Mesendoderm (in vitro differentiated cells): ENCODE measurements around the gene PSEN2.
"Not testable (repeated sequence)": the region's sequence is repeated elsewhere in the genome, so short reads cannot be mapped to it uniquely, and the experiment has no call there.

Experiments
- DNase-seq: peaks from one replicate; pipeline ENCODE4 v3.0.0; 2013
- H2AK5ac ChIP-seq: 2 replicates; pipeline ENCODE4 v1.6.1; 2013; ENCODE audit warnings: low read length, inconsistent platforms
- H2BK120ac ChIP-seq: 2 replicates; pipeline ENCODE4 v1.6.1; 2013; ENCODE audit warnings: low read depth, mild to moderate bottlenecking, low read length, moderate library complexity, mixed read lengths
- H2BK15ac ChIP-seq: replicated peaks from 2 replicates; pipeline ENCODE4 v1.6.1; 2013; ENCODE audit warnings: low read depth, mild to moderate bottlenecking, moderate library complexity
- H2BK5ac ChIP-seq: 2 replicates; pipeline ENCODE4 v1.6.1; 2013; ENCODE audit warnings: low read length, inconsistent platforms
- H3K18ac ChIP-seq: 2 replicates; pipeline ENCODE4 v1.6.1; 2013; ENCODE audit warnings: mild to moderate bottlenecking, low read length, mixed read lengths
- H3K23ac ChIP-seq: one replicate; pipeline ENCODE4 v1.6.1; 2013; ENCODE audit warnings: low read length
- H3K27ac ChIP-seq: 2 replicates; pipeline ENCODE4 v1.5.1; 2013; ENCODE audit warnings: low read depth, mild to moderate bottlenecking, inconsistent platforms, low read length, moderate library complexity
- H3K27me3 ChIP-seq: 2 replicates; pipeline ENCODE4 v1.6.1; 2013; ENCODE audit warnings: low read length, control low read depth, mild to moderate bottlenecking, inconsistent platforms; ENCODE audit not compliant: insufficient read depth, poor library complexity
- H3K36me3 ChIP-seq: 2 replicates; pipeline ENCODE4 v1.6.1; 2013; ENCODE audit warnings: low read length, inconsistent platforms; ENCODE audit not compliant: control insufficient read depth, insufficient read depth
- H3K4ac ChIP-seq: one replicate; pipeline ENCODE4 v1.6.1; 2013; ENCODE audit warnings: low read depth, mild to moderate bottlenecking, low read length, moderate library complexity
- H3K4me1 ChIP-seq: 2 replicates; pipeline ENCODE4 v1.6.1; 2013; ENCODE audit warnings: low read depth, low read length, inconsistent platforms; ENCODE audit not compliant: control insufficient read depth
- H3K4me2 ChIP-seq: 2 replicates; pipeline ENCODE4 v1.6.1; 2013; ENCODE audit warnings: low read length
- H3K4me3 ChIP-seq: 2 replicates; pipeline ENCODE4 v1.5.1; 2013; ENCODE audit warnings: mild to moderate bottlenecking, low read length
- H3K56ac ChIP-seq: one replicate; pipeline ENCODE4 v1.6.1; 2013; ENCODE audit warnings: low read length
- H3K79me1 ChIP-seq: 2 replicates; pipeline ENCODE4 v1.6.1; 2013; ENCODE audit warnings: low read length, inconsistent platforms
- H3K79me2 ChIP-seq: 2 replicates; pipeline ENCODE4 v1.6.1; 2013; ENCODE audit warnings: mild to moderate bottlenecking, low read length; ENCODE audit not compliant: control insufficient read depth, insufficient read depth
- H3K9ac ChIP-seq: 2 replicates; pipeline ENCODE4 v1.6.1; 2013; ENCODE audit warnings: low read length, inconsistent platforms
- H4K5ac ChIP-seq: one replicate; pipeline ENCODE4 v1.6.1; 2013; ENCODE audit warnings: low read length
- H4K8ac ChIP-seq: one replicate; pipeline ENCODE4 v1.6.1; 2013; ENCODE audit warnings: low read depth, mild to moderate bottlenecking, control low read depth, low read length, moderate library complexity
- WGBS: extraction: QIAGEN DNeasy Blood & Tissue Kit; methylation state at CpG from one replicate; pipeline ENCODE4 v1.1.7; 2013; ENCODE audit warnings: low lambda C conversion rate, missing lambda C conversion rate; ENCODE audit not compliant: insufficient coverage; ENCODE audit errors: extremely low coverage; 5-methylcytosine and 5-hydroxymethylcytosine counted together

Gene PSEN2

GRCh38 chr1:226921504-226921903 lies 51.1 kb downstream of the PSEN2 start:
- WGBS = no CpG with 5 or more reads among the region's 5 CpGs
- no peaks in the 10 kb centered on the region for H3K79me1 ChIP-seq
- no peak overlapping the region for H2BK15ac ChIP-seq
- H3K9ac ChIP-seq = no peak overlapping the region
- no peaks in the 10 kb centered on the region for H3K36me3 ChIP-seq
- H3K27ac ChIP-seq = no peak overlapping the region
- no peak overlapping the region for H3K23ac ChIP-seq
- H3K18ac ChIP-seq = no peak overlapping the region
- H3K27me3 ChIP-seq = no peaks in the 10 kb centered on the region
- no peak overlapping the region for H3K4me2 ChIP-seq
- H4K8ac ChIP-seq = no peak overlapping the region
- no peak overlapping the region for H3K4ac ChIP-seq
- DNase-seq = no peak
- H4K5ac ChIP-seq = no peak overlapping the region
- H2BK120ac ChIP-seq = no peak overlapping the region
- H3K4me3 ChIP-seq = no peak overlapping the region
- H3K4me1 ChIP-seq = no peaks in the 10 kb centered on the region
- H2BK5ac ChIP-seq = no peak overlapping the region
- H3K79me2 ChIP-seq = no peaks in the 10 kb centered on the region
- no peak overlapping the region for H3K56ac ChIP-seq
- no peak overlapping the region for H2AK5ac ChIP-seq

GRCh38 chr1:226929260-226930111 lies 59.1 kb downstream of the PSEN2 start:
- not testable (repeated sequence) for H3K4me2 ChIP-seq, H4K5ac ChIP-seq, H3K56ac ChIP-seq, H3K27ac ChIP-seq, H3K4me3 ChIP-seq, H3K36me3 ChIP-seq, H2AK5ac ChIP-seq, H2BK5ac ChIP-seq, DNase-seq, H2BK120ac ChIP-seq, H3K79me1 ChIP-seq, H3K18ac ChIP-seq, H3K9ac ChIP-seq, H3K4me1 ChIP-seq, H2BK15ac ChIP-seq, H3K4ac ChIP-seq, H3K79me2 ChIP-seq, H3K23ac ChIP-seq, H4K8ac ChIP-seq, H3K27me3 ChIP-seq
- no CpG with 5 or more reads among the region's 5 CpGs for WGBS

DNA sequence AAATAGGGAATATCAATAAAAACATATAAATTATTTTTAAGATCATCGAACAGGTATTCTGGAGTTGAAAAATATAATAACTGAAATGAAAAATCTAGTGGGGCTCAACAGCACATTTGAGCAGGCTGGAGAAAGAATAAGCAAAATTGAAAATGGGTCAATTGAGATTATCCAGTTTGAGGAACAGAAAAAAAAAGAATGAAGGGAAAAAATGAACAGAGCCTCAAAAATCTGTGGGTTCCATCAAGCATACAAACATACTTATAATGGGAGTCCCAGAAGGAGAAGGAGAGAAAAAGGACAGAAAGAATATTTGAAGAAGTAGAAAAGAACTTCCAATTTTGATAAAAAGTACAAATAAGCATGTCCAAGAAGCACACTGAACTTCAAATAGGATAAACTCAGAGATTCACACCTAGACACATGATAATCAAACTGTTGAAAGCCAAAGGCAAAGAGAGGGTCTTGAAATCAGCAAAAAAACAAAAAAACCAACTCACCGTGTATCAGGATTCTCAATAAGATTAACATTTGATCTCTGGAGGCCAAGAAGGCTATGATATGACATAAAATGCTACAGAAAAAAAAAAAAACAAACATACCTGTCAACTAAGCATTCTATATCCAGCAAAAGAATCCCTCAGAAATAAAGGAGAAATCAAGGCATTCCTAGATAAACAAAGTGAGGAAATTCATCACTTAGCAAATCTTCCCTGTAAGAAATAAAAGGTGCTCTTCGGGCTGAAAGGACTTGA lies 64.2 kb downstream of the PSEN2 start:
- Histone ChIP-seq H3K79me1 (no peaks in the 10 kb centered on the region), H2BK120ac (no peak overlapping the region), H3K4me3 (no peak overlapping the region), H3K4ac (no peak overlapping the region), H3K18ac (no peak overlapping the region), H2BK15ac (no peak overlapping the region), H3K79me2 (no peaks in the 10 kb centered on the region), H3K27me3 (no peaks in the 10 kb centered on the region), H3K23ac (no peak overlapping the region), H2BK5ac (no peak overlapping the region), H3K27ac (no peak overlapping the region), H3K56ac (no peak overlapping the region), H4K8ac (no peak overlapping the region), H2AK5ac (no peak overlapping the region), H3K9ac (no peak overlapping the region), H3K4me2 (no peak overlapping the region), H3K36me3 (no peaks in the 10 kb centered on the region), H3K4me1 (peaks cover 4% of the 10 kb centered on the region), H4K5ac (no peak overlapping the region)
- DNase-seq = no peak
- no CpG with 5 or more reads among the region's 3 CpGs for WGBS

GRCh38 chr1:226937940-226938725 lies 67.7 kb downstream of the PSEN2 start:
- H2BK120ac ChIP-seq = no peak overlapping the region
- no peak overlapping the region for H2AK5ac ChIP-seq
- no peak overlapping the region for H3K18ac ChIP-seq
- H3K56ac ChIP-seq = peak overlapping the region; percentile 53
- H3K27me3 ChIP-seq = no peaks in the 10 kb centered on the region
- peaks cover 4% of the 10 kb centered on the region for H3K79me1 ChIP-seq
- no peak overlapping the region for H3K23ac ChIP-seq
- no peak overlapping the region for H3K9ac ChIP-seq
- H2BK15ac ChIP-seq = no peak overlapping the region
- no peak overlapping the region for H4K8ac ChIP-seq
- H3K27ac ChIP-seq = no peak overlapping the region
- H3K4ac ChIP-seq = no peak overlapping the region
- H3K4me2 ChIP-seq = no peak overlapping the region
- H3K4me3 ChIP-seq = no peak overlapping the region
- no peak for DNase-seq
- no peaks in the 10 kb centered on the region for H3K36me3 ChIP-seq
- WGBS = no CpG with 5 or more reads among the region's 10 CpGs
- no peak overlapping the region for H2BK5ac ChIP-seq
- peaks cover 6% of the 10 kb centered on the region for H3K4me1 ChIP-seq
- H3K79me2 ChIP-seq = no peaks in the 10 kb centered on the region
- H4K5ac ChIP-seq = peak overlapping the region; percentile 66

DNA sequence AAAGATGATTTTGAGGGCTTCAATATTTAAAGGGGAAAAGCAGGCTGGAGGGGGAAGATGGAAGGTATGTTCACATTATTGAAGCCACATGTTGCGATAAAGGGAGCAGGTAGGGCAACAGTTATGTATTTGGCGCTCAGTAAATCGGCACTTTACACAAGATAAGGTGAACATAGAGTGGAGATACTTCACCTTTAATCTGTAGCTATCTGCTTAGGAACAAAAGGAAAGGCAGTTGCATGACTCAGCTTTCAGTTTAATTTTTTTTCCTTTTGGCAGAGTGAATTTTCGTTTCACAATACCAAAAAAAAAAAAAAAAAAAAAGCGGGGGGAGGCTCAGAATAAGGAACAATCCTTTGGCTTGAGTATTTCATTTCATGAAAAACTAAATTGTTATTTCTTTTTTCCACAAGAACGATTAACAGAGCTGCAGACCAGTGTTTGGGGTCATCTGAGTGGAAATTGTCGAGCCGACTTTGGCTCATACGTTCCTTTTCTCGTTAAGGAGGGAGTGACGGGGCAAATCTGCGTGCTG lies 68.6 kb downstream of the PSEN2 start:
- Histone ChIP-seq H3K18ac (peak overlapping the region; percentile 85), H4K5ac (no peak overlapping the region), H2BK5ac (peak overlapping the region; percentile 39), H3K9ac (peak overlapping the region; percentile 96), H2BK15ac (no peak overlapping the region), H3K79me1 (peaks cover 4% of the 10 kb centered on the region), H3K4me2 (peak overlapping the region; percentile 71), H3K56ac (peak overlapping the region; percentile 96), H2AK5ac (no peak overlapping the region), H3K4ac (peak overlapping the region; percentile 70), H3K27ac (peak overlapping the region; percentile 91), H4K8ac (no peak overlapping the region), H3K36me3 (no peaks in the 10 kb centered on the region), H3K4me1 (peaks cover 6% of the 10 kb centered on the region), H3K23ac (no peak overlapping the region), H3K4me3 (peak overlapping the region; percentile 41), H3K27me3 (no peaks in the 10 kb centered on the region), H2BK120ac (no peak overlapping the region), H3K79me2 (no peaks in the 10 kb centered on the region)
- no CpG with 5 or more reads among the region's 12 CpGs for WGBS
- DNase-seq = peak; percentile 20
